CD4-positive, alpha-beta T cell (primary cell): Measurements from ENCODE around the gene ALPG. TPM values are rescaled to one million over a fixed set of nuclear protein-coding genes. Genes with fewer than 3 reads are reported as not detected.
A peak's percentile ranks its signal among the peaks of the same experiment; 100 is the strongest.
"Not testable (repeated sequence)": the region's sequence is repeated elsewhere in the genome, so short reads cannot be mapped to it uniquely, and the experiment has no call there.

Source experiments
- ATAC-seq: fragments of 200-7000 bp; cut with Tn5 transposase; one replicate; pipeline ENCODE4 v1.10.0; 2022; ENCODE audit warnings: mild to moderate bottlenecking; ENCODE audit not compliant: poor library complexity
- CTCF ChIA-PET: fragments of 350-600 bp; sonication (Branson Sonifier 250); formaldehyde crosslinking; loops from one replicate; lab custom pipeline; 2021; ENCODE audit warnings: antibody characterized with exemption, inconsistent platforms; lab: Charles Lee
- POLR2A ChIA-PET: fragments of 350-600 bp; sonication (Branson Sonifier 250); formaldehyde crosslinking; loops from one replicate; lab custom pipeline; 2021; ENCODE audit warnings: antibody characterized with exemption, inconsistent platforms; lab: Charles Lee
- DNase-seq, 14 experiments: peaks; one replicate each; pipeline ENCODE4 v3.0.0-alpha.2; 2013 to 2020; ENCODE audit warnings: mixed read lengths in 2 of 14
- H3K27ac ChIP-seq, 2 donors: one replicate each; pipeline versions ENCODE4 v1.5.1 to v1.7.0; 2013; ENCODE audit warnings: low read length in 2 of 2, low read depth in 1 of 2, mild to moderate bottlenecking in 1 of 2
- H3K27me3 ChIP-seq, 2 experiments: 1 replicate in 1 of 2; 2 replicates in 1 of 2; pipeline versions ENCODE4 v1.6.1 to v1.7.0; 2013; ENCODE audit warnings: low read length in 2 of 2, control low read depth in 1 of 2, mild to moderate bottlenecking in 1 of 2, moderate library complexity in 1 of 2; ENCODE audit not compliant: insufficient read depth in 2 of 2, control insufficient read depth in 1 of 2
- H3K36me3 ChIP-seq: one replicate; pipeline ENCODE4 v1.6.1; 2013; ENCODE audit warnings: low read length, control low read depth; ENCODE audit not compliant: insufficient read depth
- H3K4me1 ChIP-seq: one replicate; pipeline ENCODE4 v1.6.1; 2013; ENCODE audit warnings: low read length, control low read depth; ENCODE audit not compliant: insufficient read depth
- H3K4me3 ChIP-seq: one replicate; pipeline ENCODE4 v1.5.1; 2013; ENCODE audit warnings: mild to moderate bottlenecking, low read length, moderate library complexity
- H3K9me3 ChIP-seq, 2 experiments: 1 replicate in 1 of 2; 2 replicates in 1 of 2; pipeline versions ENCODE4 v1.6.1 to v1.7.0; 2013; ENCODE audit warnings: low read length in 2 of 2, mild to moderate bottlenecking in 2 of 2, control low read depth in 1 of 2, moderate library complexity in 1 of 2; ENCODE audit not compliant: control insufficient read depth in 1 of 2, insufficient read depth in 1 of 2
- H3K27ac Mint-ChIP-seq: one replicate; pipeline ENCODE4 v1.8.0; 2020; ENCODE audit warnings: mixed read lengths
- H3K27me3 Mint-ChIP-seq: one replicate; pipeline ENCODE4 v1.8.0; 2021; ENCODE audit warnings: mixed read lengths
- H3K36me3 Mint-ChIP-seq: one replicate; pipeline ENCODE4 v1.8.0; 2021; ENCODE audit warnings: low read depth, mixed read lengths
- H3K4me1 Mint-ChIP-seq: one replicate; pipeline ENCODE4 v1.8.0; 2021; ENCODE audit warnings: low read depth, mixed read lengths
- H3K4me3 Mint-ChIP-seq: one replicate; pipeline ENCODE4 v1.8.0; 2020; ENCODE audit warnings: mild to moderate bottlenecking, mixed read lengths
- H3K9me3 Mint-ChIP-seq: one replicate; pipeline ENCODE4 v1.8.0; 2020; ENCODE audit warnings: mixed read lengths
- CTCF ChIP-seq: fragments of 200-600 bp; IDR thresholded peaks from one replicate; pipeline ENCODE4 v1.8.0; 2022; ENCODE audit warnings: antibody characterized with exemption, mild to moderate bottlenecking
- intact Hi-C, 2 experiments: fragments of 100-400 bp; cut with DNase I in 1 of 2; cut with micrococcal nuclease in 1 of 2; formaldehyde crosslinking; loops; one replicate each; pipeline versions ENCODE4 v1.15.1 to v1.9.0; 2023 to 2025; cut with DNase I, micrococcal nuclease
- total RNA-seq, 174 experiments: library from RNA in 2 of 174; stranded (reverse) in 2 of 174; gene quantifications; one replicate each; pipeline ENCODE4 v1.2.3 and lab custom pipeline; 2021 to 2026

ALPG gene
- total RNA-seq, 2 experiments from 2014 or later, result not detected

- H3K4me3 Mint-ChIP-seq, H3K4me1 Mint-ChIP-seq, H3K9me3 ChIP-seq, H3K4me1 ChIP-seq, DNase-seq, H3K27me3 Mint-ChIP-seq, H3K9me3 Mint-ChIP-seq, POLR2A ChIA-PET, H3K27ac ChIP-seq, H3K36me3 Mint-ChIP-seq, CTCF ChIA-PET, H3K36me3 ChIP-seq, H3K27me3 ChIP-seq, H3K4me3 ChIP-seq, H3K27ac Mint-ChIP-seq: not testable (repeated sequence)
- peak; percentile 15 for TF ChIP-seq CTCF
- intact Hi-C loops, result loop anchor here in 1 of 2 experiments (2.0 to 10.0 kb wide), 2 partner anchors 76 to 112 kb away; no protein-coding TSS in a partner anchor
- peak; percentile 41 for ATAC-seq
Measured at GRCh38 chr2:232446266-232446777, 39.7 kb downstream of the ALPG start.

- no peak for ATAC-seq
Measured at GRCh38 chr2:232447091-232447620, 40.5 kb downstream of the ALPG start.

GRCh38 chr2:232447638-232448303, 41.1 kb downstream of the ALPG start:
- H3K4me1 ChIP-seq, result no peaks in the 10 kb centered on the region
- no peaks in the 10 kb centered on the region for H3K9me3 ChIP-seq
- ChIA-PET CTCF (no interaction called here), POLR2A (no interaction called here)
- no peak overlapping the region for H3K27ac Mint-ChIP-seq
- H3K36me3 ChIP-seq, result no peaks in the 10 kb centered on the region
- H3K27ac ChIP-seq, result no peak overlapping the region
- H3K4me3 Mint-ChIP-seq, result no peak overlapping the region
- DNase-seq (no peak), ATAC-seq (no peak)
- no peak for TF ChIP-seq CTCF
- H3K27me3 Mint-ChIP-seq, result no peaks in the 10 kb centered on the region
- no peaks in the 10 kb centered on the region for H3K9me3 Mint-ChIP-seq
- no peaks in the 10 kb centered on the region for H3K27me3 ChIP-seq
- no peaks in the 10 kb centered on the region for H3K4me1 Mint-ChIP-seq
- no peaks in the 10 kb centered on the region for H3K36me3 Mint-ChIP-seq
- H3K4me3 ChIP-seq, result no peak overlapping the region
- intact Hi-C loops, result loop anchor here in 1 of 2 experiments (2.0 to 10.0 kb wide), 2 partner anchors 75 to 113 kb away; no protein-coding TSS in a partner anchor

More at GRCh38 chr2:232447091-232447620, 40.5 kb downstream of the ALPG start:
- Mint-ChIP-seq H3K27me3 (no peaks in the 10 kb centered on the region), H3K36me3 (no peaks in the 10 kb centered on the region), H3K4me3 (no peak overlapping the region), H3K27ac (no peak overlapping the region), H3K4me1 (no peaks in the 10 kb centered on the region), H3K9me3 (no peaks in the 10 kb centered on the region)
- TF ChIP-seq CTCF, result no peak
- H3K27ac ChIP-seq, result no peak overlapping the region
- ChIA-PET CTCF (no interaction called here), POLR2A (no interaction called here)
- no peak overlapping the region for H3K4me3 ChIP-seq
- H3K36me3 ChIP-seq, result no peaks in the 10 kb centered on the region
- no peak for DNase-seq
- no peaks in the 10 kb centered on the region for H3K27me3 ChIP-seq
- intact Hi-C loops, result loop anchor here in 1 of 2 experiments (2.0 to 10.0 kb wide), 2 partner anchors 76 to 112 kb away; no protein-coding TSS in a partner anchor
- no peaks in the 10 kb centered on the region for H3K4me1 ChIP-seq
- no peaks in the 10 kb centered on the region for H3K9me3 ChIP-seq
